K562 (cell line): ENCODE results near the gene SFMBT2. TPM values are rescaled to one million over a fixed set of nuclear protein-coding genes. Genes with fewer than 3 reads are reported as not detected.

ENCODE experiments used
- ATAC-seq: fragments of 200-7000 bp; cut with Tn5 transposase; 3 replicates; pipeline ENCODE4 v1.9.1; 2020; ENCODE audit warnings: moderate library complexity
- BruUV-seq: library from RNA; stranded (reverse); fragments of 400-500 nt; replicated peaks from 2 replicates; lab custom pipeline; 2021; lab: Mats Ljungman, UMichigan
- CTCF ChIA-PET: fragments of 300-600 bp; formaldehyde crosslinking; extraction: SDS; loops from one replicate; lab custom pipeline; 2021; ENCODE audit warnings: low intra/inter-chr PET ratio; lab: Yijun Ruan, JAX
- POLR2A ChIA-PET: fragments of 300-600, 350-650 bp; sonication (Branson Sonifier 250); formaldehyde crosslinking; extraction: SDS; loops from one replicate; lab custom pipeline; 2021; ENCODE audit warnings: antibody characterized with exemption, inconsistent platforms; lab: Yijun Ruan, JAX
- DNase-seq, 4 experiments: peaks; one replicate each; pipeline versions ENCODE4 v3.0.0 to v3.0.0-alpha.2; 2011 to 2018; ENCODE audit warnings: low spot score in 3 of 4, mixed read lengths in 3 of 4; ENCODE audit errors: extremely low read depth in 1 of 4
- FAIRE-seq: peaks from 2 replicates; lab custom pipeline; 2011; peaks lifted over from hg19 to GRCh38; lab: Jason Lieb, UNC
- H2AFZ ChIP-seq: 2 replicates; pipeline ENCODE4 v1.6.0; 2011; ENCODE audit warnings: low read depth, low read length, control low read depth, inconsistent platforms
- H3K27ac ChIP-seq: fragments of 200-600 bp; 3 replicates; pipeline ENCODE4 v1.8.0; 2011; ENCODE audit warnings: low read depth, mild to moderate bottlenecking, control low read depth, inconsistent platforms, low read length, moderate library complexity, mixed read lengths; ENCODE audit errors: extremely low read depth
- H3K27me3 ChIP-seq, 2 experiments: fragments of 300-600 bp in 1 of 2; 2 replicates in 1 of 2; 3 replicates in 1 of 2; pipeline versions ENCODE4 v1.6.0 to v1.8.0; 2011; ENCODE audit warnings: inconsistent platforms in 2 of 2, low read length in 2 of 2, mild to moderate bottlenecking in 1 of 2, mixed read lengths in 1 of 2, moderate library complexity in 1 of 2; ENCODE audit not compliant: control insufficient read depth in 2 of 2, insufficient read depth in 2 of 2
- H3K36me3 ChIP-seq: fragments of 300-600 bp; 3 replicates; pipeline ENCODE4 v1.8.0; 2011; ENCODE audit warnings: mild to moderate bottlenecking, low read length, inconsistent platforms; ENCODE audit not compliant: control insufficient read depth, insufficient read depth
- H3K4me1 ChIP-seq, 2 experiments: fragments of 200-600 bp in 1 of 2; replicated peaks in 1 of 2; 2 replicates in 1 of 2; 3 replicates in 1 of 2; pipeline versions ENCODE4 v1.5.1 to v1.8.0; 2011; ENCODE audit warnings: inconsistent platforms in 2 of 2, low read length in 2 of 2, mild to moderate bottlenecking in 1 of 2, mixed read lengths in 1 of 2, moderate library complexity in 1 of 2; ENCODE audit not compliant: control insufficient read depth in 2 of 2, insufficient read depth in 2 of 2
- H3K4me2 ChIP-seq: 2 replicates; pipeline ENCODE4 v1.6.1; 2011; ENCODE audit warnings: low read length, control low read depth, inconsistent platforms, mixed read lengths; ENCODE audit not compliant: insufficient read depth
- H3K4me3 ChIP-seq: fragments of 200-600 bp; sonication (generic), shearing (Covaris generic); 2 replicates; pipeline ENCODE4 v1.5.1; 2016; ENCODE audit warnings: control low read depth, inconsistent platforms
- H3K79me2 ChIP-seq: fragments of 200-600 bp; 3 replicates; pipeline ENCODE4 v1.8.0; 2011; ENCODE audit warnings: low read length, inconsistent platforms; ENCODE audit not compliant: control insufficient read depth, insufficient read depth
- H3K9ac ChIP-seq, 2 experiments: 2 replicates each; pipeline versions ENCODE4 v1.6.0 to v1.6.1; 2011; ENCODE audit warnings: low read depth in 2 of 2, low read length in 2 of 2, control low read depth in 1 of 2, inconsistent platforms in 1 of 2, mild to moderate bottlenecking in 1 of 2, mixed read lengths in 1 of 2; ENCODE audit not compliant: insufficient read depth in 1 of 2
- H3K9me1 ChIP-seq: one replicate; pipeline ENCODE4 v1.6.0; 2011; ENCODE audit warnings: inconsistent platforms, mild to moderate bottlenecking, low read length, moderate library complexity; ENCODE audit not compliant: control insufficient read depth, insufficient read depth
- H3K9me3 ChIP-seq: replicated peaks from 2 replicates; pipeline ENCODE4 v1.5.1; 2011; ENCODE audit warnings: low read depth, low read length, inconsistent platforms; ENCODE audit not compliant: control insufficient read depth, insufficient read depth
- H4K20me1 ChIP-seq: replicated peaks from 2 replicates; pipeline ENCODE4 v1.6.1; 2011; ENCODE audit warnings: low read length, inconsistent platforms, mixed read lengths; ENCODE audit not compliant: control insufficient read depth, insufficient read depth
- CHD4 ChIP-seq: fragments of 200-600 bp; sonication (generic); IDR thresholded peaks from 3 replicates; pipeline ENCODE4 v1.6.1; 2012; ENCODE audit warnings: low read depth, mild to moderate bottlenecking, mixed read lengths, low read length, inconsistent platforms; ENCODE audit not compliant: insufficient read depth, insufficient replicate concordance, poor library complexity, severe bottlenecking
- CTBP1 ChIP-seq: fragments of 450-650 bp; IDR thresholded peaks from 2 replicates; pipeline ENCODE4 v1.6.1; 2016; ENCODE audit warnings: borderline replicate concordance
- ESRRB ChIP-seq: fragments of 250-450 bp; sonication (Bioruptor Pico); IDR thresholded peaks from 2 replicates; pipeline ENCODE4 v1.5.0; 2020; ENCODE audit warnings: mild to moderate bottlenecking, moderate library complexity, borderline replicate concordance
- GTF2A2 ChIP-seq: IDR thresholded peaks from 2 replicates; pipeline ENCODE4 v1.6.1; 2016; ENCODE audit warnings: mild to moderate bottlenecking, missing genetic modification characterization, missing compliant biosample characterization
- HCFC1 ChIP-seq: IDR thresholded peaks from 2 replicates; pipeline ENCODE4 v1.6.1; 2012; ENCODE audit warnings: low read depth, low read length, improper control_type of control experiment
- NCOA4 ChIP-seq: fragments of 450-650 bp; IDR thresholded peaks from 2 replicates; pipeline ENCODE4 v1.6.1; 2018; ENCODE audit warnings: mild to moderate bottlenecking; ENCODE audit not compliant: partially characterized antibody
- NR4A1 ChIP-seq, 2 experiments: fragments of 250-450 bp in 1 of 2; fragments of 450-650 bp in 1 of 2; sonication (Bioruptor Pico) in 1 of 2; IDR thresholded peaks; 2 replicates each; pipeline versions ENCODE4 v1.4.0 to v1.6.1; 2016 to 2020; ENCODE audit warnings: mild to moderate bottlenecking in 2 of 2, missing compliant biosample characterization in 1 of 2, missing genetic modification characterization in 1 of 2, moderate library complexity in 1 of 2
- PHB2 ChIP-seq: fragments of 450-650 bp; IDR thresholded peaks from 2 replicates; pipeline ENCODE4 v1.6.1; 2017; ENCODE audit warnings: low read depth
- PRMT5 ChIP-seq: sonication (generic); formaldehyde crosslinking; IDR thresholded peaks from 2 replicates; pipeline ENCODE4 v1.5.0; 2020; ENCODE audit warnings: missing genetic modification reagents
- U2AF1 ChIP-seq: fragments of 200-400 bp; formaldehyde crosslinking; optimal IDR thresholded peaks from 2 replicates; pipeline ENCODE3; 2017; ENCODE audit warnings: mild to moderate bottlenecking, low read depth, low read length, moderate library complexity
- ZBTB17 ChIP-seq: fragments of 450-650 bp; formaldehyde crosslinking; IDR thresholded peaks from 2 replicates; pipeline ENCODE4 v1.4.0; 2020; ENCODE audit warnings: mild to moderate bottlenecking
- ZEB2 ChIP-seq: fragments of 450-650 bp; IDR thresholded peaks from 2 replicates; pipeline ENCODE4 v1.6.1; 2016
- ZNF121 ChIP-seq: sonication (generic); formaldehyde crosslinking; conservative IDR thresholded peaks from 2 replicates; pipeline ENCODE4 v1.8.0; 2022; ENCODE audit warnings: missing genetic modification reagents
- WGBS: fragments of 100-300 bp; shearing (Covaris generic); methylation state at CpG from one replicate; pipeline ENCODE4 v1.1.6; 2016; ENCODE audit warnings: low coverage, mixed read lengths; ENCODE audit not compliant: insufficient coverage; ENCODE audit errors: missing lambda C conversion rate; 5-methylcytosine and 5-hydroxymethylcytosine counted together
- in situ Hi-C: fragments of 300-500 bp; cut with MboI; formaldehyde crosslinking; loops from 4 replicates; pipeline ENCODE4 v1.15.0; 2018; ENCODE audit warnings: inconsistent platforms, mixed read lengths
- intact Hi-C: fragments of 100-400 bp; cut with micrococcal nuclease; formaldehyde crosslinking; loops from 2 replicates; pipeline ENCODE4 v1.14.2; 2022
- polyA plus RNA-seq, 8 experiments: library from polyadenylated mRNA; depleted of rRNA in 4 of 8; stranded (reverse) in 5 of 8; unstranded in 3 of 8; fragments of >200 nt; fragmentation: Nextera tagmentation in 2 of 8; fragmentation: Illumina TruSeq in 1 of 8; extraction: Ambion mirVana in 2 of 8; extraction: Trizol in 1 of 8; gene quantifications; 2 replicates each; pipeline versions ENCODE4 v1.2.1 to v1.2.3, GENCODE V29; 2011 to 2014; ENCODE audit warnings: inconsistent platforms in 1 of 8, missing spikeins in 1 of 8
- total RNA-seq, 7 experiments: library from RNA; depleted of rRNA in 6 of 7; stranded (reverse); fragments of >200 nt in 6 of 7; fragmentation: Illumina TruSeq in 2 of 7; extraction: Trizol in 2 of 7; gene quantifications; 2 replicates each; pipeline versions ENCODE4 v1.2.1 to v1.2.3, GENCODE V29; 2011 to 2021; ENCODE audit warnings: low replicate concordance in 1 of 7

The SFMBT2 gene
- total and polyA plus RNA-seq, 9 of the 15 experiments (the other 6 are each of a cell fraction or from before 2014, with no cell fraction given) = 1.2 to 13.6 (median 7.6) TPM

- POLR2A ChIA-PET = no interaction called here
- no peaks in the 10 kb centered on the region for H3K4me1 ChIP-seq
- no peak overlapping the region for H3K27ac ChIP-seq
- DNase-seq = no peak
- no peaks in the 10 kb centered on the region for H3K9me3 ChIP-seq
- H3K79me2 ChIP-seq = no peaks in the 10 kb centered on the region
- in situ Hi-C loops = no loop called here
- 51% methylated on average over 3 of the region's 3 CpGs for WGBS
- TF ChIP-seq NCOA4 (no peak), U2AF1 (no peak), PHB2 (no peak), ZBTB17 (CRISPR knock-in tag) (no peak), CTBP1 (no peak), ZEB2 (no peak), NR4A1 (CRISPR knock-in tag; IDR thresholded peaks at IDR 0.05) (no peak), NR4A1 (tag; IDR thresholded peaks at IDR 0.05) (no peak), HCFC1 (no peak), GTF2A2 (no peak), ESRRB (CRISPR knock-in tag) (no peak), CHD4 (no peak), PRMT5 (no peak), ZNF121 (no peak)
- TF ChIP-seq, all 486 proteins: peak for 0
- no TSS peak for BruUV-seq
- H3K27me3 ChIP-seq = no peaks in the 10 kb centered on the region
- intact Hi-C loops = no loop called here
- no peak overlapping the region for H3K4me3 ChIP-seq
- H4K20me1 ChIP-seq = no peaks in the 10 kb centered on the region
- FAIRE-seq (no peak), ATAC-seq (no peak)
- CTCF ChIA-PET = no interaction called here
- no peak overlapping the region for H3K9ac ChIP-seq
- H3K4me2 ChIP-seq = no peak overlapping the region
- no peaks in the 10 kb centered on the region for H3K9me1 ChIP-seq
- H2AFZ ChIP-seq = no peak overlapping the region
- H3K36me3 ChIP-seq = no peaks in the 10 kb centered on the region
Observed at GRCh38 chr10:7152982-7153381, 257.9 kb downstream of the SFMBT2 start.
